Prostate gland (tissue), 2 donors: Measurements from ENCODE around the gene SIRPB1. TPM values are rescaled to one million over a fixed set of nuclear protein-coding genes. Genes with fewer than 3 reads are reported as not detected.

Source experiments
- DNase-seq: peaks from one replicate; pipeline ENCODE4 v3.0.0-alpha.2; 2019; ENCODE audit warnings: low spot score
- H3K27ac ChIP-seq, 2 donors: fragments of 200-600 bp; sonication (generic); 2 replicates each; pipeline ENCODE4 v1.5.1; 2017 to 2019
- H3K27me3 ChIP-seq: fragments of 200-600 bp; sonication (generic); replicated peaks from 2 replicates; pipeline ENCODE4 v1.5.1; 2019; ENCODE audit not compliant: insufficient read depth
- H3K36me3 ChIP-seq, 2 donors: fragments of 200-600 bp; sonication (generic); 1 replicate in 1 of 2; 2 replicates in 1 of 2; pipeline versions ENCODE4 v1.5.1 to v1.8.1; 2017 to 2019
- H3K4me1 ChIP-seq: fragments of 200-600 bp; sonication (generic); replicated peaks from 2 replicates; pipeline ENCODE4 v1.5.1; 2019
- H3K4me3 ChIP-seq, 2 donors: fragments of 200-600 bp; sonication (generic); 2 replicates each; pipeline ENCODE4 v1.5.1; 2017 to 2019
- H3K9me3 ChIP-seq: fragments of 200-600 bp; sonication (generic); 2 replicates; pipeline ENCODE4 v1.5.1; 2017
- CTCF ChIP-seq, 4 experiments: fragments of 200-600 bp in 2 of 4; fragments of 450-650 bp in 2 of 4; sonication (generic) in 2 of 4; IDR thresholded peaks; 1 replicate in 3 of 4; 2 replicates in 1 of 4; pipeline ENCODE4 v1.5.1; 2016 to 2019; ENCODE audit warnings: antibody characterized with exemption in 4 of 4, mild to moderate bottlenecking in 2 of 4, moderate library complexity in 2 of 4
- POLR2A ChIP-seq: fragments of 450-650 bp; IDR thresholded peaks from one replicate; pipeline ENCODE4 v1.6.1; 2016; ENCODE audit warnings: antibody characterized with exemption, mild to moderate bottlenecking
- POLR2AphosphoS5 ChIP-seq: sonication (generic); formaldehyde crosslinking; IDR thresholded peaks from one replicate; pipeline ENCODE4 v1.6.1; 2017; ENCODE audit warnings: antibody characterized with exemption
- WGBS: methylation state at CpG from one replicate; pipeline ENCODE4 v1.1.5; 2018; 5-methylcytosine and 5-hydroxymethylcytosine counted together
- intact Hi-C: fragments of 100-400 bp; cut with DNase I; formaldehyde crosslinking; loops from one replicate; pipeline ENCODE4 v1.14.2; 2022
- total RNA-seq, 2 donors: library from RNA; depleted of rRNA; stranded (reverse); fragments of >200 nt; gene quantifications; one replicate each; pipeline ENCODE4 v1.1.0, GENCODE V29; 2016

Gene SIRPB1
- 1 to 10 TPM in 1 of 2 donors, not detected in 1; 3.9 TPM for total RNA-seq

- H3K27ac ChIP-seq, result no peak within 1 kb of the TSS
- WGBS, result 46% methylated on average over 5 of the region's 5 CpGs
- no peak within 1 kb of the TSS for H3K4me3 ChIP-seq
- H3K36me3 ChIP-seq, result no peaks in the 10 kb centered on the region
- no peaks in the 10 kb centered on the region for H3K9me3 ChIP-seq
- DNase-seq, result no peak
- intact Hi-C loops, result no loop called here
- H3K4me1 ChIP-seq, result no peaks in the 10 kb centered on the region
- H3K27me3 ChIP-seq, result no peaks in the 10 kb centered on the region
- no peak for TF ChIP-seq POLR2A
These were observed at the start of gene SIRPB1 for GRCh38 chr20:1619861-1620444. SIRPB1 (minus strand) TSS chr20:1620009; CDS start chr20:1619944, 65 bp downstream.

- WGBS, result 84% methylated on average over 5 of the region's 5 CpGs
- Histone ChIP-seq H3K27ac (no peak overlapping the region), H3K4me3 (no peak overlapping the region), H3K36me3 (no peaks in the 10 kb centered on the region), H3K4me1 (no peaks in the 10 kb centered on the region), H3K27me3 (no peaks in the 10 kb centered on the region), H3K9me3 (no peaks in the 10 kb centered on the region)
- intact Hi-C loops, result no loop called here
- no peak for DNase-seq
- TF ChIP-seq CTCF (IDR thresholded peaks at IDR 0.05) (no peak), POLR2A (no peak), POLR2AphosphoS5 (no peak)
These were observed 49.5 kb upstream of the SIRPB1 start for GRCh38 chr20:1669304-1669703.

GRCh38 chr20:1667502-1668085 is 47.8 kb upstream of the SIRPB1 start:
- WGBS, result 55% methylated on average over 1 of the region's 1 CpG
- no peaks in the 10 kb centered on the region for H3K9me3 ChIP-seq
- DNase-seq, result no peak
- intact Hi-C loops, result no loop called here
- no peaks in the 10 kb centered on the region for H3K27me3 ChIP-seq
- no peak overlapping the region for H3K4me3 ChIP-seq
- no peaks in the 10 kb centered on the region for H3K4me1 ChIP-seq
- H3K36me3 ChIP-seq, result no peaks in the 10 kb centered on the region
- TF ChIP-seq POLR2A (no peak), POLR2AphosphoS5 (no peak), CTCF (IDR thresholded peaks at IDR 0.05) (no peak)
- no peak overlapping the region for H3K27ac ChIP-seq

GRCh38 chr20:1666802-1667201 is 47.0 kb upstream of the SIRPB1 start:
- Histone ChIP-seq H3K9me3 (no peaks in the 10 kb centered on the region), H3K36me3 (no peaks in the 10 kb centered on the region), H3K4me1 (no peaks in the 10 kb centered on the region), H3K27me3 (no peaks in the 10 kb centered on the region), H3K27ac (no peak overlapping the region), H3K4me3 (no peak overlapping the region)
- intact Hi-C loops, result no loop called here
- no peak for DNase-seq
- TF ChIP-seq POLR2AphosphoS5 (no peak), CTCF (IDR thresholded peaks at IDR 0.05) (no peak), POLR2A (no peak)
- 59% methylated on average over 5 of the region's 5 CpGs for WGBS

GRCh38 chr20:1665345-1665744 is 45.5 kb upstream of the SIRPB1 start:
- DNase-seq, result no peak
- TF ChIP-seq POLR2A, result no peak
- TF ChIP-seq CTCF (IDR thresholded peaks at IDR 0.05), result no peak
- no peak for TF ChIP-seq POLR2AphosphoS5
- H3K4me3 ChIP-seq, result no peak overlapping the region
- no peaks in the 10 kb centered on the region for H3K9me3 ChIP-seq
- H3K27ac ChIP-seq, result no peak overlapping the region
- intact Hi-C loops, result no loop called here
- H3K27me3 ChIP-seq, result no peaks in the 10 kb centered on the region
- H3K36me3 ChIP-seq, result no peaks in the 10 kb centered on the region
- no peaks in the 10 kb centered on the region for H3K4me1 ChIP-seq
- WGBS, result 92% methylated on average over 3 of the region's 3 CpGs
